Activated CD4-positive, alpha-beta T cell treated with anti-CD3 and anti-CD28 coated beads, Interleukin-2, amount 50 U/mL, for 48 hours (primary cell): ENCODE results near the gene CD93.

Experiments used
- DNase-seq, 2 experiments: peaks; one replicate each; pipeline ENCODE4 v3.0.0-alpha.2; 2020

Gene CD93

GRCh38 chr20:23033918-23034317 is 52.2 kb downstream of the CD93 start:
- DNase-seq = no peak

GRCh38 chr20:23032750-23033078 is 53.4 kb downstream of the CD93 start:
- DNase-seq = no peak

- DNase-seq = no peak
Measured at GRCh38 chr20:23032056-23032749, 53.9 kb downstream of the CD93 start.

GRCh38 chr20:23031346-23031745 is 54.8 kb downstream of the CD93 start:
- DNase-seq = no peak
